Astrocyte (in vitro differentiated cells and primary cell): ENCODE data around the gene NRF1.

Experiments used
- EZH2 ChIP-seq: IDR thresholded peaks from 2 replicates; pipeline ENCODE4 v1.6.1; 2012; ENCODE audit warnings: mild to moderate bottlenecking, low read length, inconsistent platforms; ENCODE audit not compliant: insufficient read depth
- TF ChIP-seq, protein P1 (sequence below): IDR thresholded peaks from 2 replicates; pipeline ENCODE4 v1.5.1; 2011; ENCODE audit warnings: low read depth, mild to moderate bottlenecking, inconsistent platforms, low read length, moderate library complexity; ENCODE audit not compliant: insufficient read depth

GRCh38 chr7:129634361-129635034 is 23.0 kb downstream of the NRF1 start:
- TF ChIP-seq, protein P1, sequence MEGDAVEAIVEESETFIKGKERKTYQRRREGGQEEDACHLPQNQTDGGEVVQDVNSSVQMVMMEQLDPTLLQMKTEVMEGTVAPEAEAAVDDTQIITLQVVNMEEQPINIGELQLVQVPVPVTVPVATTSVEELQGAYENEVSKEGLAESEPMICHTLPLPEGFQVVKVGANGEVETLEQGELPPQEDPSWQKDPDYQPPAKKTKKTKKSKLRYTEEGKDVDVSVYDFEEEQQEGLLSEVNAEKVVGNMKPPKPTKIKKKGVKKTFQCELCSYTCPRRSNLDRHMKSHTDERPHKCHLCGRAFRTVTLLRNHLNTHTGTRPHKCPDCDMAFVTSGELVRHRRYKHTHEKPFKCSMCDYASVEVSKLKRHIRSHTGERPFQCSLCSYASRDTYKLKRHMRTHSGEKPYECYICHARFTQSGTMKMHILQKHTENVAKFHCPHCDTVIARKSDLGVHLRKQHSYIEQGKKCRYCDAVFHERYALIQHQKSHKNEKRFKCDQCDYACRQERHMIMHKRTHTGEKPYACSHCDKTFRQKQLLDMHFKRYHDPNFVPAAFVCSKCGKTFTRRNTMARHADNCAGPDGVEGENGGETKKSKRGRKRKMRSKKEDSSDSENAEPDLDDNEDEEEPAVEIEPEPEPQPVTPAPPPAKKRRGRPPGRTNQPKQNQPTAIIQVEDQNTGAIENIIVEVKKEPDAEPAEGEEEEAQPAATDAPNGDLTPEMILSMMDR: no peak
- no peak for TF ChIP-seq EZH2
